Astrocyte of the cerebellum (primary cell): ENCODE measurements around the gene TNS1.

Experiments used
- DNase-seq: peaks from one replicate; pipeline ENCODE4 v3.0.0-alpha.2; 2011; ENCODE audit warnings: low read depth
- H3K4me3 ChIP-seq: 2 replicates; pipeline ENCODE4 v1.5.1; 2011; ENCODE audit warnings: mild to moderate bottlenecking, low read depth, low read length, moderate library complexity
- in situ Hi-C: cut with HindIII; loops from 2 replicates; pipeline ENCODE4 v1.10.0; 2017; ENCODE audit warnings: low sequenced_read_pairs
- TF ChIP-seq, protein P1 (sequence below): IDR thresholded peaks from 2 replicates; pipeline ENCODE4 v1.5.1; 2012; ENCODE audit warnings: low read length, low read depth, moderate library complexity, mild to moderate bottlenecking; ENCODE audit errors: missing control alignments

Gene TNS1

DNA sequence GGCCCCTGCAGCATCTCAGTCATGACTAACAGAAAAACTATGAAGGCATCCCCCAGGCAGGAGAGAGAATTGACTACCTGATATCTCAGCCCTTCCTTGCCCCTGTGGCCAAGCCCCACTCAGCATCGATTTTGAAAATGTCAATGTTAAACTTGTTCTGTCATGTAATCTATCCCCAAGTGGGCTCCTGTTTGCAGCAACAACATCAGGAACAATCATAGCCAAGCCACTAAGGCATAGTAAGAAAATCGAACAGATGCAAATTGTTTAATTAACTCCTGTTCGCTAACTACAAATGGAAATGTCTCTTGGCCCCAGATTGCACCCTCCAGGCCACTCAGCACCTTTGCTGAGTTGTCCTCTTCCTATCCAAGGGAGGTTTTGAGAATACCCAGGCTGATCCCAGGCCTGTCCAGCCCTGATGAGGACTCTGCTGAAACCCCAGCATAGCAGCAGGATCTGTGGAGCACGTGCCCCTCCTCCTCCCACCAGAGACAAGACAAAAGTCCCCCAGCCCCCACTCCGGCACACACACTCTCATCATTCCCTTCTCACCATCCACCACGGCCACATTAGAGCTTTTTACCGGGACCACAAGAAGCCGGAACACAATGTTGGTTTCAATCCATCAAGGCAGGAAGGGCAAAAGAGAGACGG is 150.1 kb downstream of the TNS1 start:
- no peak for DNase-seq
- no peak overlapping the region for H3K4me3 ChIP-seq
- TF ChIP-seq, protein P1, sequence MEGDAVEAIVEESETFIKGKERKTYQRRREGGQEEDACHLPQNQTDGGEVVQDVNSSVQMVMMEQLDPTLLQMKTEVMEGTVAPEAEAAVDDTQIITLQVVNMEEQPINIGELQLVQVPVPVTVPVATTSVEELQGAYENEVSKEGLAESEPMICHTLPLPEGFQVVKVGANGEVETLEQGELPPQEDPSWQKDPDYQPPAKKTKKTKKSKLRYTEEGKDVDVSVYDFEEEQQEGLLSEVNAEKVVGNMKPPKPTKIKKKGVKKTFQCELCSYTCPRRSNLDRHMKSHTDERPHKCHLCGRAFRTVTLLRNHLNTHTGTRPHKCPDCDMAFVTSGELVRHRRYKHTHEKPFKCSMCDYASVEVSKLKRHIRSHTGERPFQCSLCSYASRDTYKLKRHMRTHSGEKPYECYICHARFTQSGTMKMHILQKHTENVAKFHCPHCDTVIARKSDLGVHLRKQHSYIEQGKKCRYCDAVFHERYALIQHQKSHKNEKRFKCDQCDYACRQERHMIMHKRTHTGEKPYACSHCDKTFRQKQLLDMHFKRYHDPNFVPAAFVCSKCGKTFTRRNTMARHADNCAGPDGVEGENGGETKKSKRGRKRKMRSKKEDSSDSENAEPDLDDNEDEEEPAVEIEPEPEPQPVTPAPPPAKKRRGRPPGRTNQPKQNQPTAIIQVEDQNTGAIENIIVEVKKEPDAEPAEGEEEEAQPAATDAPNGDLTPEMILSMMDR = no peak
- in situ Hi-C loops = no loop called here

DNA sequence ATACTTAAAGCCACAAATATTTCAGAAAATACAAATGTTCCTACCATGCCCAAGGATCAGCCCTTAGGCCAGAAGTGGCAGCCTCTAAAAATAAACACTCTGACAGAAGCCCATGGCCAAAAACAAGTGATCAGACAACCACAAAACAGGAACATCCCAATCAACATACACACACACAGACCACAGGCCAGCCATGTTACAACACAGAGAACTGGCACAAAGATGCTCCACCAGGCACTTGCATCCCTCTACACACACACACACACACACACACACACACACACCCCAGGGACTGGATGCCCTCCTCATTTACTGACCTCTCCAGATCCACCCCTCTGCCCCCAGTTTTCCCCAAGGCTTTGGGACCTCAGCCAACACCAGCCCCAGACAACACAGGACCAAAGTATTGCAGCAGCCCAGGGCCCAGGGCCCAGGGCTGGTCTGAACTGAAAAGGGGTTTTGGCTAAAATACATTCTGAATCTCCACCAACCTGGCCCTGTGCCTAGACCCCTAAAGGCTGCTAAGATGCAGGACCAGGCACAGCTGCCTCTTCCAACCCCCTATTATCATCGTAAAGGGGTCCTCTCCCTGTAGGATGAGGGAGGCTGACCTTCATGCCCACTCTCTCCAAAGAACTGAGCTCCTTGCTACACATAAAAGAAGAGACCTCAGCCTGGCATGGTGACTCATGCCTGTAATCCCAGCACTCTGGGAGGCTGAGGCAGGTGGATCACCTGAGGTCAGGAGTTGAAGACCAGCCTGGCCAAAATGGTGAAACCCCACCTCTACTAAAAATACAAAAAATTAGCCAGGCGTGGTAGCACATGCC is 151.4 kb downstream of the TNS1 start:
- in situ Hi-C loops = no loop called here
- DNase-seq = peak; percentile 13
- H3K4me3 ChIP-seq = no peak overlapping the region
- TF ChIP-seq, protein P1 = no peak

DNA sequence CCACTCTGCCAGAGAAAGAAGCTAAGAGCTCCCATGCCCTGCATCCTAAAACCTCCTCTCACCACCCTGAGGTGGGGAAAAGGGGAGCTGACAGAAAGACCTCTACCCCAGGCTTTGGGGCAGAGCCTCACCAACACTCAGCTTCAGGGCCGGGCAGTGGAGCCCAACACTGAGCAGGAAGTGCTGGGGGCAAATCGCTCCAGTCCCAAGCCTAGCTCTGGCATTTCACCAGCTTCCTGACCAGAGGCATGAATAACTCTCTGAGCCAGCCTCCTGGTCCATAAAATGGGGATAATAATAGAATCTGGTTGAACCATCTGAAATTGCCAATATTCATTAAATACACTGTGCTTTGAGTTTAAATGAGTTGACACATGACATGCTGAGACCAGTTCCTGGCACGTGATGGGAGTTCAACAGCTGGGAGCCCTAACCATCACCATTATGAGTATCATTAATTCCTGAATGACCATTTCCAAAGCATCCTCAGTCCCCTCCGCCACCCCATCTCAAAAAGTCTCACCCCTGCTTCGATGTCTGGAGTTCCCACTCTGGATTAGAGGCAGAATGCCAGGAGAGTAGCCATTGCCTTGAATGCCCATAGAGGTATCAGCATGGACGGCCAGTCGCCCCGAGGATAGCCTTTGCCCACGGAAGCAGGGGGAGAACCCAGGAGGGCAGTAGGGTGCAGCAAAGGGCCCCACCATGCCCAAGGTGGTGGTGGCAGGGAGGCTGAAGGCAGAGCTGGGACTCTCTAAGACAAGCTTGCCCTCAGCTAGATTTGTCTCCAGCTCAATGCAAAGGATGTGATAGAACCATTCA is 153.4 kb downstream of the TNS1 start:
- peak overlapping the region; percentile 38 for H3K4me3 ChIP-seq
- TF ChIP-seq, protein P1 = no peak
- no peak for DNase-seq
- in situ Hi-C loops = no loop called here

DNA sequence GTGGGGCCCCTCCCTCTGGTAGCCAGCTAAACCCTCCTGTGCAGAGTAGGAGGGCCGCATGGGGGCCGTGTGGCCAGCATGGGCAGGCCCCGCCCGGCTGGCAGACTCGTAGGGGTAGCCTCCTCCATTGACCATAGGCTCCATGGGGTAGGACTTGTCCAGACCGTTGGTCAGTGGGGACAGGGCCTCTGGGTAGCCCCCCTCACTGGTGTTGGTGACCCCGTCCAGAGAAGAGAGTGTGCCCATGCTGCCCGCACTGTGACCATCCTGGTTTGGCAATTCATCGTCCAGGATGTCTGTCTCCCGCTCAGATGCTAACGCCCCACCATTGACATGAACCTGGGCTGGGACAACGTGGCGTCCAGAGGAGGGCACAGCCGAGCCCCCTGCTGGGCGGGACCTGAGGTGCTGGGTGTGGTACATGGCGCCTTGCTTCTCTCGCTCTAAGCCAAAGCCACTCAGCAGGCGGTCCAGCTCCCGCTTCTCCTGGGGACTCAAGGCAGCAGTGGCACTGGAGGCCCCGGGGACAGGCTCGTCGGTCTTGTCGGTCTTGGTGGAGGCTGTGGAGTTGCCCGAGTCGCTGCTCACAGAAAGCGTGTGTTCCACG is 154.3 kb downstream of the TNS1 start:
- TF ChIP-seq, protein P1 = no peak
- no peak for DNase-seq
- in situ Hi-C loops = no loop called here
- no peak overlapping the region for H3K4me3 ChIP-seq

DNA sequence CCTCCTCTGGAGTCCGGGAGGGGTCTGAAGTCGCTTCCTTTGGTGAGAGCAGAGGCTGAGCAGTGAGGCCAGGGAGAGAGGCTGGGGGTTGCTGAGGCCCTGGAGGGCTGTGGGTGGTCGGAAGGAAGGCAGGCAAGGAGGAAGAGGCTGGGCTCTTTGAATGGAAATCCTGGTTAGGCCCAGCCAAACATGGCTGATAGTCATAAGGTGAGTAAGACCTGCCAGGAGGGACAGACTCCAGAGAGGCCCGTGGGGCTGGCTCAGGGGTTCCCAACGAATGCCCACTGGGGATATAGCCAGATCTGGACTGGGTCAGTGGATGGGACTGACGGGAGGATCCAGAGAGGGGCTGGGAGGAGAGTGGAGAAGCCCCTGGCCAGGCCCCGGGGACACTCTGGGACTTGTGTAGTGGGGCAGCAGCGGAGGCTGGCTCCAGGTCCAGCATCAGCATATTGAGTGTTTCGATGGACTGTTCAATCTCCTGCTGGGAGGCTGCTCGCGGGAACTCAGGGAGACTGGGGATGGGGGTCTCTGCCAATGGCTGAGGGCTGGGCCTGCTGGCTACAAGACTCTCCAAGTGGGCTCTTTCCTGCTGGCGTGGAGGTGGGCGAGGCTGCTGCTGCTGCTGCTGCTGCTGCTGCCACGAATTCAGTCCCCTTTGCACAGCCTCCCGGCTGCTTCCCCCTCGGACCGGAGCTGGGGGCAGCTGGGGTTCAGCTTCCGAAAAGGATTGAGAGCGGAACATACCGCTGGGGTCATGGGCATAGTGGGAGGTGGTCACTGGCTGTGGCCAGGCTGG is 155.0 kb downstream of the TNS1 start:
- in situ Hi-C loops = no loop called here
- DNase-seq = no peak
- H3K4me3 ChIP-seq = no peak overlapping the region
- TF ChIP-seq, protein P1 = no peak
